Heart left ventricle (tissue), 16 donors: ENCODE results near the gene AEBP2. TPM values are rescaled to one million over a fixed set of nuclear protein-coding genes. Genes with fewer than 3 reads are reported as not detected.

Experiments used
- ATAC-seq, 4 donors: fragments of 200-7000 bp; cut with Tn5 transposase; one replicate each; pipeline ENCODE4 v1.9.1; 2020 to 2022; ENCODE audit warnings: moderate library complexity in 4 of 4, mild to moderate bottlenecking in 3 of 4, moderate number of reproducible peaks in 1 of 4
- DNase-seq, 5 donors: peaks; one replicate each; pipeline ENCODE4 v3.0.0-alpha.2; 2020
- H3K27ac ChIP-seq, 12 donors: fragments of 200-600 bp; sonication (generic) in 4 of 12; one replicate each; pipeline versions ENCODE4 v1.5.0 to v1.8.0; 2016 to 2022; ENCODE audit warnings: mild to moderate bottlenecking in 2 of 12
- H3K27me3 ChIP-seq, 9 donors: fragments of 200-600 bp; sonication (generic) in 2 of 9; one replicate each; pipeline versions ENCODE4 v1.5.1 to v1.8.0; 2016 to 2022; ENCODE audit warnings: mild to moderate bottlenecking in 3 of 9
- H3K36me3 ChIP-seq, 9 donors: fragments of 200-600 bp; sonication (generic) in 2 of 9; one replicate each; pipeline versions ENCODE4 v1.5.0 to v1.8.0; 2018 to 2022; ENCODE audit warnings: mild to moderate bottlenecking in 2 of 9
- H3K4me1 ChIP-seq, 12 donors: fragments of 200-600 bp; sonication (generic) in 4 of 12; one replicate each; pipeline versions ENCODE4 v1.5.0 to v1.8.0; 2016 to 2022; ENCODE audit warnings: mild to moderate bottlenecking in 3 of 12
- H3K4me3 ChIP-seq, 12 donors: fragments of 200-600 bp; sonication (generic) in 4 of 12; one replicate each; pipeline versions ENCODE4 v1.5.0 to v1.8.0; 2017 to 2022; ENCODE audit warnings: mild to moderate bottlenecking in 9 of 12, moderate library complexity in 4 of 12
- H3K9me3 ChIP-seq, 12 donors: fragments of 200-600 bp; sonication (generic) in 4 of 12; one replicate each; pipeline versions ENCODE4 v1.5.0 to v1.8.0; 2016 to 2022; ENCODE audit warnings: mild to moderate bottlenecking in 1 of 12
- CTCF ChIP-seq, 12 donors: fragments of 200-600 bp; sonication (generic) in 4 of 12; IDR thresholded peaks; one replicate each; pipeline versions ENCODE4 v1.5.0 to v1.8.0; 2018 to 2022; ENCODE audit warnings: antibody characterized with exemption in 12 of 12, mild to moderate bottlenecking in 5 of 12
- POLR2A ChIP-seq, 2 donors: fragments of 450-650 bp; IDR thresholded peaks; one replicate each; pipeline ENCODE4 v1.6.1; 2017; ENCODE audit warnings: antibody characterized with exemption in 2 of 2, mild to moderate bottlenecking in 2 of 2, moderate library complexity in 2 of 2
- WGBS, 4 donors: extraction: QIAGEN DNeasy Blood & Tissue Kit in 2 of 4; methylation state at CpG; one replicate each; pipeline versions ENCODE4 v1.1.5 to v1.1.7; 2013 to 2018; 5-methylcytosine and 5-hydroxymethylcytosine counted together
- intact Hi-C, 10 donors: fragments of 100-400 bp; cut with DNase I; formaldehyde crosslinking; loops; one replicate each; pipeline versions ENCODE4 v1.11.1 to v1.14.2; 2022
- polyA plus RNA-seq, 2 donors: library from polyadenylated mRNA; stranded (reverse); fragments of 200-250 nt; gene quantifications; one replicate each; pipeline ENCODE4 v1.2.3, GENCODE V29; 2013
- total RNA-seq, 9 donors: library from RNA; depleted of rRNA in 2 of 9; stranded (reverse); fragments of >200 nt in 2 of 9; fragmentation: NEBNext Ultra II Directional in 3 of 9; extraction: Animal tissue kit (Norgen Biotek cat#: 25700) in 3 of 9; gene quantifications; one replicate each; pipeline versions ENCODE4 v1.1.0 to v1.2.4, GENCODE V29; 2016 to 2023
- donor health status: ischemic (EF 13 %, LVEDD 7.1; RV severe dilation, severe dysfunction).
- donor health status: healthy with polysubstance abuse.
- donor health status: DM: no; HTN: yes; CAD: no.
- donor health status: DM: no; HTN: no; CAD: no.
- donor health status: ischemic (EF 25% LVEDD 6.9; RV normal size, moderate dysfunction).
- donor health status: ischemic (EF 25% LVEDD 5.7; RV mildly dilated, moderate dysfunction).
- donor health status: healthy.
- donor health status: DM: yes; HTN: yes; CAD: no.
- donor health status: ischemic (EF 35%, LVEDD 5.7; RV mildly dilated, moderate dysfunction).
- donor health status: nonischemic (EF 11% LVEDD 7.7; RV severe dilation, severe dysfunction).
- donor health status: DM: yes; HTN: yes; CAD: no.
- donor health status: PGD.
- donor health status: ischemic (EF 29% LVEDD 5.4; RV normal size, mild dysfunction).
- donor health status: nonischemic (EF 23%, LVEDD 6.1; RV moderate dilation, normal function).

Gene AEBP2
- total and polyA plus RNA-seq, 11 donors, result 7.6 to 36.5 (median 22.1) TPM

- intact Hi-C loops, result no loop called here
- no peak overlapping the region for H3K4me3 ChIP-seq
- peaks cover 0 to 45% (median 22%) of the 10 kb centered on the region in 12 donors for H3K4me1 ChIP-seq
- no peak overlapping the region for H3K27ac ChIP-seq
- no peaks in the 10 kb centered on the region for H3K9me3 ChIP-seq
- DNase-seq (no peak), ATAC-seq (no peak)
- H3K27me3 ChIP-seq, result no peaks in the 10 kb centered on the region
- TF ChIP-seq POLR2A (IDR thresholded peaks at IDR 0.05), result no peak
- no peak for TF ChIP-seq CTCF (IDR thresholded peaks at IDR 0.05)
- WGBS, 4 donors, result 91 to 98% (median 96%) methylated on average over 6 of the region's 6 CpGs
- H3K36me3 ChIP-seq, result peaks cover 0 to 2% (median 0%) of the 10 kb centered on the region in 9 donors
Measured at GRCh38 chr12:19457561-19457960, 18.3 kb downstream of the AEBP2 start.

DNA sequence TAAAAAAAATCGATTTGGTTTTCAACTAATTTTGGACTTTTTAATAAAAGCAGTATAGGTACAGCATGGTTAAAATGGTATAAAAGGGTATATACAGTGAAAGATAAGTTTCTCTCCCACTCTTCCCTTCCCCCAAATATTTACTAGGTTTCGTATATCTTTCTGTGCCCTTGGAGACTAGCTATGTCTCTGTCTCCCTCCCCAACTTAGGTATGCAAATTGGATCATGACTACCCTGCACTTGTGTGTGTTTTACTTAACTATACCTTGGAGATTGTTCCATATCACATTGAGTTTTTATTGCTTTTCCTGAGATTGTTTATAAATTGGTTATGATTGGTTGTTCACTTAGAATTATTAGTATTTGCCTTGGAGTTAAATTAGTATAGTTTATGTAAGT lies 19.4 kb downstream of the AEBP2 start:
- H3K4me3 ChIP-seq, result no peak overlapping the region
- no peaks in the 10 kb centered on the region for H3K9me3 ChIP-seq
- peaks cover 0 to 46% (median 22%) of the 10 kb centered on the region in 12 donors for H3K4me1 ChIP-seq
- DNase-seq (no peak), ATAC-seq (no peak)
- intact Hi-C loops, result no loop called here
- H3K27me3 ChIP-seq, result no peaks in the 10 kb centered on the region
- TF ChIP-seq CTCF (IDR thresholded peaks at IDR 0.05), result no peak
- TF ChIP-seq POLR2A (IDR thresholded peaks at IDR 0.05), result no peak
- no peak overlapping the region for H3K27ac ChIP-seq
- WGBS, 4 donors, result 86 to 96% (median 90%) methylated on average over 2 of the region's 2 CpGs
- H3K36me3 ChIP-seq, result peaks cover 0 to 14% (median 2%) of the 10 kb centered on the region in 9 donors

GRCh38 chr12:19461999-19462398 lies 22.7 kb downstream of the AEBP2 start:
- Histone ChIP-seq H3K4me1 (peaks cover 0 to 25% (median 12%) of the 10 kb centered on the region in 12 donors), H3K4me3 (no peak overlapping the region), H3K27me3 (no peaks in the 10 kb centered on the region), H3K9me3 (no peaks in the 10 kb centered on the region), H3K36me3 (peaks cover 0 to 35% (median 10%) of the 10 kb centered on the region in 9 donors), H3K27ac (no peak overlapping the region)
- intact Hi-C loops, result no loop called here
- DNase-seq (no peak), ATAC-seq (no peak)
- WGBS, 4 donors, result 27 to 52% (median 34%) methylated on average over 1 of the region's 1 CpG
- TF ChIP-seq CTCF (IDR thresholded peaks at IDR 0.05) (no peak), POLR2A (IDR thresholded peaks at IDR 0.05) (no peak)

GRCh38 chr12:19462406-19462805 lies 23.1 kb downstream of the AEBP2 start:
- H3K4me1 ChIP-seq, result peaks cover 0 to 24% (median 10%) of the 10 kb centered on the region in 12 donors
- DNase-seq (no peak), ATAC-seq (no peak)
- H3K9me3 ChIP-seq, result no peaks in the 10 kb centered on the region
- no peak overlapping the region for H3K27ac ChIP-seq
- WGBS, 4 donors, result 66 to 79% (median 68%) methylated on average over 5 of the region's 5 CpGs
- intact Hi-C loops, result no loop called here
- no peaks in the 10 kb centered on the region for H3K27me3 ChIP-seq
- TF ChIP-seq POLR2A (IDR thresholded peaks at IDR 0.05), result no peak
- TF ChIP-seq CTCF (IDR thresholded peaks at IDR 0.05), result no peak
- H3K4me3 ChIP-seq, result no peak overlapping the region
- H3K36me3 ChIP-seq, result peaks cover 0 to 39% (median 14%) of the 10 kb centered on the region in 9 donors
